ENCODE results near the gene ANO10.

Gene ANO10

GRCh38 chr3:43649365-43649968 is 27.7 kb upstream of the ANO10 start:
- DNase-seq (ENCODE audit: extremely low read depth, low read depth): no peak
- no peak overlapping the region for H3K4me3 ChIP-seq (replicated peaks; ENCODE audit: low read depth, low read length)
- no peak for TF ChIP-seq CTCF (IDR thresholded peaks at IDR 0.05; ENCODE audit: low read depth, low read length, missing control alignments)

GRCh38 chr3:43648957-43649356 is 27.1 kb upstream of the ANO10 start:
- TF ChIP-seq CTCF (IDR thresholded peaks at IDR 0.05; ENCODE audit: low read depth, low read length, missing control alignments): no peak
- H3K4me3 ChIP-seq (replicated peaks; ENCODE audit: low read depth, low read length): no peak overlapping the region
- no peak for DNase-seq (ENCODE audit: extremely low read depth, low read depth)

- H3K4me3 ChIP-seq (replicated peaks; ENCODE audit: low read depth, low read length): no peak overlapping the region
- TF ChIP-seq CTCF (IDR thresholded peaks at IDR 0.05; ENCODE audit: low read depth, low read length, missing control alignments): no peak
- no peak for DNase-seq (ENCODE audit: extremely low read depth, low read depth)
These were observed 25.7 kb upstream of the ANO10 start for GRCh38 chr3:43647331-43648166.

GRCh38 chr3:43644443-43644842 is 22.6 kb upstream of the ANO10 start:
- DNase-seq (ENCODE audit: extremely low read depth, low read depth): no peak
- no peak overlapping the region for H3K4me3 ChIP-seq (replicated peaks; ENCODE audit: low read depth, low read length)
- no peak for TF ChIP-seq CTCF (IDR thresholded peaks at IDR 0.05; ENCODE audit: low read depth, low read length, missing control alignments)

GRCh38 chr3:43641306-43642114 is 19.7 kb upstream of the ANO10 start:
- DNase-seq (ENCODE audit: extremely low read depth, low read depth): no peak
- no peak for TF ChIP-seq CTCF (IDR thresholded peaks at IDR 0.05; ENCODE audit: low read depth, low read length, missing control alignments)
- H3K4me3 ChIP-seq (replicated peaks; ENCODE audit: low read depth, low read length): no peak overlapping the region

GRCh38 chr3:43640681-43641080 is 18.9 kb upstream of the ANO10 start:
- TF ChIP-seq CTCF (IDR thresholded peaks at IDR 0.05; ENCODE audit: low read depth, low read length, missing control alignments): no peak
- DNase-seq (ENCODE audit: extremely low read depth, low read depth): no peak
- H3K4me3 ChIP-seq (replicated peaks; ENCODE audit: low read depth, low read length): no peak overlapping the region

Measured in HFF-Myc (cell line).